Heart left ventricle (tissue), 13 donors: ENCODE data around the gene MDFIC.

Experiments
- CTCF ChIP-seq, 12 donors: fragments of 200-600 bp; sonication (generic) in 4 of 12; IDR thresholded peaks; one replicate each; pipeline versions ENCODE4 v1.5.0 to v1.8.0; 2018 to 2022; ENCODE audit warnings: antibody characterized with exemption in 12 of 12, mild to moderate bottlenecking in 5 of 12
- POLR2A ChIP-seq, 2 donors: fragments of 450-650 bp; IDR thresholded peaks; one replicate each; pipeline ENCODE4 v1.6.1; 2017; ENCODE audit warnings: antibody characterized with exemption in 2 of 2, mild to moderate bottlenecking in 2 of 2, moderate library complexity in 2 of 2
- donor health status: ischemic (EF 13 %, LVEDD 7.1; RV severe dilation, severe dysfunction).
- donor health status: DM: no; HTN: yes; CAD: no.
- donor health status: DM: no; HTN: no; CAD: no.
- donor health status: ischemic (EF 25% LVEDD 6.9; RV normal size, moderate dysfunction).
- donor health status: ischemic (EF 25% LVEDD 5.7; RV mildly dilated, moderate dysfunction).
- donor health status: ischemic (EF 35%, LVEDD 5.7; RV mildly dilated, moderate dysfunction).
- donor health status: nonischemic (EF 11% LVEDD 7.7; RV severe dilation, severe dysfunction).
- donor health status: DM: yes; HTN: yes; CAD: no.
- donor health status: PGD.
- donor health status: ischemic (EF 29% LVEDD 5.4; RV normal size, mild dysfunction).
- donor health status: nonischemic (EF 23%, LVEDD 6.1; RV moderate dilation, normal function).

- no peak for TF ChIP-seq CTCF (IDR thresholded peaks at IDR 0.05)
- no peak for TF ChIP-seq POLR2A (IDR thresholded peaks at IDR 0.05)
These were observed 137.4 kb downstream of the MDFIC start for GRCh38 chr7:115059321-115059720.
